Neural progenitor cell (in vitro differentiated cells): Measurements from ENCODE around the gene TBXAS1.

ENCODE experiments used
- EZH2 ChIP-seq: fragments of 200-600 bp; sonication (generic); IDR thresholded peaks from 2 replicates; pipeline ENCODE4 v1.6.1; 2017; ENCODE audit warnings: antibody characterized with exemption, mild to moderate bottlenecking, moderate library complexity
- EZH2phosphoT487 ChIP-seq: fragments of 200-600 bp; sonication (generic); IDR thresholded peaks from 2 replicates; pipeline ENCODE4 v1.6.1; 2017; ENCODE audit warnings: antibody characterized with exemption
- TF ChIP-seq, protein P1 (sequence below): fragments of 200-600 bp; sonication (generic); IDR thresholded peaks from 2 replicates; pipeline ENCODE4 v1.5.1; 2017; ENCODE audit warnings: antibody characterized with exemption, mild to moderate bottlenecking

DNA sequence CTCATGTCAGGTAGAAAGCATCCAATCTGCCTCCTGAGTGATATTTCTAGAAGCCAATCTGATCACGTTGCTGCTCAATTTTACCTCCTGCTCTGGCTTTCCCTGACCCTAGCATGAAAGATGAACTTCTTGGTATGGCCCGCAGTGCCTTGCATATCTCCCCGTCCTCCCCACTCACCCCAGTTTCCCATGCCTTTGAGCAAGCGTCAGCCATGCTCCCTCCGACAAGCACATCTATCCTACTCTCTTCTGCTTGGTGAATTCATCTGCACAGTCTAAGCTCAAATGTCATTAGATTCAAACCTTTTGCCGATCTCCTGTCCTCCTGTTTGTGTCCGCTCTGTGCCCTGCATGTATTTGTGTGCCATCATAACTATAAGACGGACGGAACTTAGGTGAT lies 6.2 kb upstream of the TBXAS1 start:
- TF ChIP-seq, protein P1, sequence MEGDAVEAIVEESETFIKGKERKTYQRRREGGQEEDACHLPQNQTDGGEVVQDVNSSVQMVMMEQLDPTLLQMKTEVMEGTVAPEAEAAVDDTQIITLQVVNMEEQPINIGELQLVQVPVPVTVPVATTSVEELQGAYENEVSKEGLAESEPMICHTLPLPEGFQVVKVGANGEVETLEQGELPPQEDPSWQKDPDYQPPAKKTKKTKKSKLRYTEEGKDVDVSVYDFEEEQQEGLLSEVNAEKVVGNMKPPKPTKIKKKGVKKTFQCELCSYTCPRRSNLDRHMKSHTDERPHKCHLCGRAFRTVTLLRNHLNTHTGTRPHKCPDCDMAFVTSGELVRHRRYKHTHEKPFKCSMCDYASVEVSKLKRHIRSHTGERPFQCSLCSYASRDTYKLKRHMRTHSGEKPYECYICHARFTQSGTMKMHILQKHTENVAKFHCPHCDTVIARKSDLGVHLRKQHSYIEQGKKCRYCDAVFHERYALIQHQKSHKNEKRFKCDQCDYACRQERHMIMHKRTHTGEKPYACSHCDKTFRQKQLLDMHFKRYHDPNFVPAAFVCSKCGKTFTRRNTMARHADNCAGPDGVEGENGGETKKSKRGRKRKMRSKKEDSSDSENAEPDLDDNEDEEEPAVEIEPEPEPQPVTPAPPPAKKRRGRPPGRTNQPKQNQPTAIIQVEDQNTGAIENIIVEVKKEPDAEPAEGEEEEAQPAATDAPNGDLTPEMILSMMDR: no peak
- no peak for TF ChIP-seq EZH2
- no peak for TF ChIP-seq EZH2phosphoT487
